Tibial nerve (tissue), 4 donors: Measurements from ENCODE around the gene KCTD7. TPM values are rescaled to one million over a fixed set of nuclear protein-coding genes. Genes with fewer than 3 reads are reported as not detected.

Experiments
- DNase-seq, 2 donors: peaks; one replicate each; pipeline ENCODE4 v3.0.0-alpha.2; 2019; ENCODE audit warnings: low spot score in 2 of 2
- H3K27ac ChIP-seq, 4 donors: fragments of 200-600 bp; sonication (generic) in 3 of 4; one replicate each; pipeline ENCODE4 v1.5.1; 2017 to 2019; ENCODE audit warnings: mild to moderate bottlenecking in 1 of 4
- H3K27me3 ChIP-seq, 2 donors: fragments of 200-600 bp; sonication (generic) in 1 of 2; one replicate each; pipeline versions ENCODE4 v1.5.1 to v1.6.0; 2017 to 2019
- H3K36me3 ChIP-seq, 3 donors: fragments of 200-600 bp; sonication (generic); one replicate each; pipeline ENCODE4 v1.5.1; 2018 to 2019
- H3K4me1 ChIP-seq, 4 donors: fragments of 200-600 bp; sonication (generic) in 3 of 4; one replicate each; pipeline ENCODE4 v1.5.1; 2017 to 2019
- H3K4me3 ChIP-seq, 4 donors: fragments of 200-600 bp; sonication (generic) in 3 of 4; one replicate each; pipeline ENCODE4 v1.5.1; 2017 to 2019; ENCODE audit warnings: mild to moderate bottlenecking in 1 of 4, moderate library complexity in 1 of 4
- H3K9me3 ChIP-seq, 4 donors: fragments of 200-600 bp; sonication (generic) in 3 of 4; one replicate each; pipeline ENCODE4 v1.5.1; 2017 to 2019
- EP300 ChIP-seq, 2 donors: sonication (generic); formaldehyde crosslinking; IDR thresholded peaks; one replicate each; pipeline ENCODE4 v1.6.1; 2017; ENCODE audit warnings: antibody characterized with exemption in 2 of 2, mild to moderate bottlenecking in 1 of 2
- POLR2A ChIP-seq, 2 donors: fragments of 450-650 bp; IDR thresholded peaks; one replicate each; pipeline ENCODE4 v1.6.1; 2017; ENCODE audit warnings: antibody characterized with exemption in 2 of 2, mild to moderate bottlenecking in 2 of 2, moderate library complexity in 2 of 2
- WGBS, 2 donors: methylation state at CpG; one replicate each; pipeline ENCODE4 v1.1.5; 2018; 5-methylcytosine and 5-hydroxymethylcytosine counted together
- total RNA-seq, 4 donors: library from RNA; depleted of rRNA; stranded (reverse); fragments of >200 nt; gene quantifications; one replicate each; pipeline ENCODE4 v1.1.0, GENCODE V29; 2016
- TF ChIP-seq, protein P1 (sequence below), 5 experiments: fragments of 200-600 bp in 3 of 5; fragments of 450-650 bp in 2 of 5; sonication (generic) in 3 of 5; IDR thresholded peaks; one replicate each; pipeline ENCODE4 v1.5.1; 2016 to 2019; ENCODE audit warnings: antibody characterized with exemption in 5 of 5, mild to moderate bottlenecking in 3 of 5, moderate library complexity in 2 of 5

KCTD7 gene
- total RNA-seq, 4 donors from 2014 or later: 15.9 to 28.8 (median 22.1) TPM

- 90 to 95% methylated on average over 21 of the region's 21 CpGs for WGBS, 2 donors
- Histone ChIP-seq H3K36me3 (peaks cover 2 to 90% (median 17%) of the 10 kb centered on the region in 3 donors), H3K27ac (no peak overlapping the region), H3K27me3 (no peaks in the 10 kb centered on the region), H3K4me1 (peaks cover 0 to 14% (median 0%) of the 10 kb centered on the region in 4 donors), H3K4me3 (no peak overlapping the region), H3K9me3 (no peaks in the 10 kb centered on the region)
- TF ChIP-seq, protein P1, sequence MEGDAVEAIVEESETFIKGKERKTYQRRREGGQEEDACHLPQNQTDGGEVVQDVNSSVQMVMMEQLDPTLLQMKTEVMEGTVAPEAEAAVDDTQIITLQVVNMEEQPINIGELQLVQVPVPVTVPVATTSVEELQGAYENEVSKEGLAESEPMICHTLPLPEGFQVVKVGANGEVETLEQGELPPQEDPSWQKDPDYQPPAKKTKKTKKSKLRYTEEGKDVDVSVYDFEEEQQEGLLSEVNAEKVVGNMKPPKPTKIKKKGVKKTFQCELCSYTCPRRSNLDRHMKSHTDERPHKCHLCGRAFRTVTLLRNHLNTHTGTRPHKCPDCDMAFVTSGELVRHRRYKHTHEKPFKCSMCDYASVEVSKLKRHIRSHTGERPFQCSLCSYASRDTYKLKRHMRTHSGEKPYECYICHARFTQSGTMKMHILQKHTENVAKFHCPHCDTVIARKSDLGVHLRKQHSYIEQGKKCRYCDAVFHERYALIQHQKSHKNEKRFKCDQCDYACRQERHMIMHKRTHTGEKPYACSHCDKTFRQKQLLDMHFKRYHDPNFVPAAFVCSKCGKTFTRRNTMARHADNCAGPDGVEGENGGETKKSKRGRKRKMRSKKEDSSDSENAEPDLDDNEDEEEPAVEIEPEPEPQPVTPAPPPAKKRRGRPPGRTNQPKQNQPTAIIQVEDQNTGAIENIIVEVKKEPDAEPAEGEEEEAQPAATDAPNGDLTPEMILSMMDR (IDR thresholded peaks at IDR 0.05): no peak
- TF ChIP-seq POLR2A (IDR thresholded peaks at IDR 0.05): no peak
- no peak for TF ChIP-seq EP300 (IDR thresholded peaks at IDR 0.05)
- no peak for DNase-seq
Measured at GRCh38 chr7:66638309-66639099, 9.8 kb downstream of the KCTD7 start.

- no peak for DNase-seq
- no peak for TF ChIP-seq EP300 (IDR thresholded peaks at IDR 0.05)
- TF ChIP-seq, protein P1 (IDR thresholded peaks at IDR 0.05): no peak
- no peak for TF ChIP-seq POLR2A (IDR thresholded peaks at IDR 0.05)
- WGBS, 2 donors: 89% methylated on average over 3 of the region's 3 CpGs
- peaks cover 2 to 92% (median 13%) of the 10 kb centered on the region in 3 donors for H3K36me3 ChIP-seq
- H3K27ac ChIP-seq: no peak overlapping the region
- H3K27me3 ChIP-seq: no peaks in the 10 kb centered on the region
- H3K4me1 ChIP-seq: peaks cover 0 to 14% (median 0%) of the 10 kb centered on the region in 4 donors
- no peak overlapping the region for H3K4me3 ChIP-seq
- H3K9me3 ChIP-seq: no peaks in the 10 kb centered on the region
Measured at GRCh38 chr7:66639773-66640172, 11.1 kb downstream of the KCTD7 start.

DNA sequence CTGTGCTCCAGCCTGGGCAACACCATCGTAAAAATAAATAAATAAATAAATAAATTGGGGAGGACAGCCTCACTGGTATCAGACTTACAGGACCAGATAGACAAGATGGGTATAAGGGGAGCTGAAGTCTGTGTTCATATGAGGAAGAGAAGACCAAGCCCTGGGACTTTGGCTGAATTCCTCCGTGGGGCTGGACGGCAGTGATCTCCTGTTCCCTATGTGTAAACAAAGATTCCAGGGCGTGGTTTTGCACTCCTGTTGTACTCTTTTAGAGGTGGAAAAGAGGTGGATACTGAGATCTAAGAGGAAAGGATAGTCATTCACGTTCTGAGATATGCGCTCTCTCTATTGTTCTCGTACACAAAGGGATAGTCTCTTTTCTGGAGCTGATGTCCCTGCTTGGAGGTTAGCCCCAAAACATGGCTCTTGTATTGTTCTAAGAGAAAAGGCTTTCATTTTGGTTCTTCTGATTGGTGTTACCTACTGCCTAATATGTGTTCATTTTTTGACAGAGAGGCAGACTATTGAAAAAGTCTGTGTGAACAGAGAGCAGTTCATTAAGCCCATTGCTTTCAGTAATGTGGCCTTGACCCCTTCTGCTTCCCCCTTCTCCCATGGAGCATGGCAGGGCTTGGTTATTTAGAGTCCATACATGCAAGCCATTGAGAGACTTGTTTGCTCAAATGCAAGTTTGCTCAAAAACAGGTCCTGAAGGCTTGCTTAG, 12.3 kb downstream of the KCTD7 start:
- Histone ChIP-seq H3K4me1 (peaks cover 0 to 14% (median 0%) of the 10 kb centered on the region in 4 donors), H3K4me3 (no peak overlapping the region), H3K27me3 (no peaks in the 10 kb centered on the region), H3K9me3 (no peaks in the 10 kb centered on the region), H3K27ac (peak overlapping the region in 1 of 4 donors; percentile 3), H3K36me3 (peaks cover 2 to 93% (median 13%) of the 10 kb centered on the region in 3 donors)
- DNase-seq: no peak
- WGBS, 2 donors: 76 to 85% methylated on average over 7 of the region's 7 CpGs
- TF ChIP-seq, protein P1 (IDR thresholded peaks at IDR 0.05): no peak
- TF ChIP-seq EP300 (IDR thresholded peaks at IDR 0.05) (no peak), POLR2A (IDR thresholded peaks at IDR 0.05) (no peak)

- TF ChIP-seq POLR2A (IDR thresholded peaks at IDR 0.05) (no peak), EP300 (IDR thresholded peaks at IDR 0.05) (no peak)
- TF ChIP-seq, protein P1 (IDR thresholded peaks at IDR 0.05): no peak
- H3K36me3 ChIP-seq: peaks cover 2 to 95% (median 13%) of the 10 kb centered on the region in 3 donors
Measured at GRCh38 chr7:66641526-66641871, 12.8 kb downstream of the KCTD7 start.

DNA sequence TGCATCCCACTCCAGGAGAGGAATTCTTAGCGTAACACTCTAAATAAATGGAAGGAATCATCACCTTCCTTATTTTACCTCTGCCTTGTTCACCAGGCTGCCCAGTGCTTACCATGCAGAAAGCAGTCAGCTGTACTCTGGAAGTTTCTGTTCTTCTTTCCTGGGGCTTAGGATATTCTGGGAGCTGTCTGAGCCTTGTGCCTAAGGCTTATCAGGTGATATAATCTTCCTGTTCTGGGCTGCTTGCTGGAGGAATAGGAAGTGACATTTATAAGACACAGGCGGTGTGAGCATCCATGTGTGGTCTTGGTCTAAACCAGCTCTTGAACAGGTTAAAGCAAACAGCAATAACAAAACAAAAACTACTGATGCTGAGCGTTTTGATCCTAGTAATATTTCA, 13.5 kb downstream of the KCTD7 start:
- peak overlapping the region in 1 of 4 donors; percentile 42 for H3K27ac ChIP-seq
- H3K36me3 ChIP-seq: peaks cover 2 to 94% (median 13%) of the 10 kb centered on the region in 3 donors
- no peak overlapping the region for H3K4me3 ChIP-seq
- WGBS, 2 donors: 84 to 89% methylated on average over 3 of the region's 3 CpGs
- H3K9me3 ChIP-seq: no peaks in the 10 kb centered on the region
- peaks cover 0 to 14% (median 0%) of the 10 kb centered on the region in 4 donors for H3K4me1 ChIP-seq
- TF ChIP-seq, protein P1 (IDR thresholded peaks at IDR 0.05): no peak
- no peak for TF ChIP-seq POLR2A (IDR thresholded peaks at IDR 0.05)
- no peak for TF ChIP-seq EP300 (IDR thresholded peaks at IDR 0.05)
- no peak for DNase-seq
- no peaks in the 10 kb centered on the region for H3K27me3 ChIP-seq

More at GRCh38 chr7:66641526-66641871, 12.8 kb downstream of the KCTD7 start:
- peaks cover 0 to 14% (median 0%) of the 10 kb centered on the region in 4 donors for H3K4me1 ChIP-seq
- 93 to 94% methylated on average over 4 of the region's 4 CpGs for WGBS, 2 donors
- no peak overlapping the region for H3K4me3 ChIP-seq
- no peak overlapping the region for H3K27ac ChIP-seq
- no peaks in the 10 kb centered on the region for H3K9me3 ChIP-seq
- no peaks in the 10 kb centered on the region for H3K27me3 ChIP-seq
- no peak for DNase-seq
